HG03045 (cell line): ENCODE data around the gene CHST10.

ENCODE experiments used
- ATAC-seq: cut with Tn5 transposase; IDR thresholded peaks from one replicate; pipeline ENCODE4 v1.9.1; 2021; ENCODE audit warnings: mild to moderate bottlenecking, moderate library complexity; ENCODE audit not compliant: unreplicated experiment

The CHST10 gene

DNA sequence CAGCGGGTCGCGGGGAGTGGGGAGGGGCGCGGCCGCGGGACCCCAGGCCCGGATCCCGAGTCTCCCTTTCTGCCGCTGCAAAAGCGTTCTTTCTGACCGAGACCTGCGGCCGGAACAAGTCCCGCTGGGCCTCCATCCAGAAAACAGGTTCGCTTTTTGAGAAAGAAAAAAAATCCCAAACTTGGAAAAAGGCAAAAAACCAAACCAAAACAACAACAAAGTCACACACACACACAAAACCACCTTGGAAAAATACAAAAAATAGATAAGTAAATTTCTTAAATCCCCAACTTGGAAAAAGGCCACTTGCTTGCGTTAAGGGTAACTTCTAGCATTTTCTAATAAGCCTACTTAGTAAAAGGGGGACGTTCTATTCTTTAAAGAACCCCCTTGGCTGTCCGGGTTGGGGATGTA lies 250 bp upstream of the CHST10 start:
- ATAC-seq, result no peak

DNA sequence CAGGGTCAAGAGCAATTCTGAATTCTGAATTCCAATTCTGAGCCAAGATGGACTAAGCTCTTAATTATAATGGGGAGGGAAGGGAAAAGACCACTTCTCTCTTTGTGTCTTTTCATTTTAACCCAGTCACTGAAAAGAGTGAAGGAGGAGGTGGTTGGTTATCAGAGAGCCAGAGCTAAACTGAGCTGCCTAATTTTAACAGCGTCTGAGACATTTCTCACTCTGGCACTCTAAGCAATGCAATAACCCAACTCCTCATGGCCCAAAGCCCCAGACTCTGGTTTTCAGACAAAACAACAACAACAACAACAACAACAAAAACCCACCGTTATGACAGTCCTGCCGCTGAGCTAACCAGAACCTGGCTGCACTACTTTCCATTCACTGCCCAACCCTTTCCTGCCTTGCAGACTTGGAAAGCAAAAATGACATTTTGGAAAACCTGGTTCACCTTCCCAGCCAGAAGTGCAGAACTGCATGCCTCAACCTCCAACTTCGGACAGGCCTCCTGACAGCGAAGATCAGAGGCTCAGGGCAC lies 1.0 kb downstream of the CHST10 start:
- ATAC-seq, result no peak

DNA sequence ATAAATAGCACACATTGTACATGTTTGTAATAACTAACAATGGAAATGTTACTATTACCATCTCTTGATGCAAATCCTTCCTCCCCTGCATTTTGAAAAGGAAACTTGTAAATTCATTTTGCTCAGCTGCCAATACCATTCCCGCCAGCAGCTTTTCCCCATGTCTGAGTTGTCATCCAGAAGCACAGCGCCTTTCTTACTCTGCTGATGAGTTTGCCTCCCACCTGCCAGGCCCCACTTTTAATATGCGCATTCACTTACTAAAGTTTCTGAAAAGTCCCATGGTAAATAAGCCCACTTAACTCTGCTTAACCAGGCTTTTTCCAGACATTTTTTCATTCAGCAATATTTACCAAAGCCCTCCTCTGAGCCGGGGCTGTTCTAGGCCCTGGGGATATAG lies 3.9 kb downstream of the CHST10 start:
- ATAC-seq, result no peak

DNA sequence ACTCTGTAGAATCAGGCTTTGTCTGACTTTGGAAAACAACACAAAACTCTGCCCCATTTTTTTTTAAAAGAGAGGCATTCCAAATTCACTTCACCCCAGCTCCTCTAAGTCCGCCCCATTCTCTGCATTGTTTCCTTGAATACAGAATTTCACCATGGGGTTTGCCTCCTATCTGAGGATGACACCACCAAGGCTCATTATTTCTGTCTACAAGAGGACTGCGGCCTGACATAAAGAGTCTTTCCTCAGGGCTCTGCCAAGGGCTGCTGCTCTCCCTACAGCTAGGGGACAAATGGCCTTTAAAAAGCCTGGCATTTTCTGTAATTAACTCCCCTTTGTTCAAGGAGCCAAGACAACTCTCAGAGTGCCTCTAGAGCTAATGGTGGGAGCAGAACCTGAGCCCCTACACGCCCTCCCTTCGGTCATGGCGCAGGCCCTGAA lies 4.6 kb downstream of the CHST10 start:
- ATAC-seq, result no peak

DNA sequence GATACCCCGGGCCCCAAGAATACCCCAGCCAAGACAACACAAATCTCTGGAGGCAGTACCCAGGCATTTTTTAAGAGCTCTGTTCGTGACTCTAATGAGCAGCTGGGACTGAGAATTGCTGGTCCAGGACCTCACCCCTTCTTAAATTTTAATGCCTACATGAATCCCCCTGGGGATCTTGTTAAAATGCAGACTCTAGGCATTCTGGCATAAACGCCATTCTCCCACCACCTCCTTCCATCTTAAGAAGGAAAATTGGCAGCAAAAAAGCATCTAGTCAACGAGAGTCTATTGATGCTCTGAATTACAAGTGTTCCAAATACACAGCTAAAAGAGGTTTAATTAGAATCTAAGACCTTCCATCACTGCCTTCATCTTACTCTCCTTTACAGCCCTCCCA lies 5.0 kb downstream of the CHST10 start:
- no peak for ATAC-seq

DNA sequence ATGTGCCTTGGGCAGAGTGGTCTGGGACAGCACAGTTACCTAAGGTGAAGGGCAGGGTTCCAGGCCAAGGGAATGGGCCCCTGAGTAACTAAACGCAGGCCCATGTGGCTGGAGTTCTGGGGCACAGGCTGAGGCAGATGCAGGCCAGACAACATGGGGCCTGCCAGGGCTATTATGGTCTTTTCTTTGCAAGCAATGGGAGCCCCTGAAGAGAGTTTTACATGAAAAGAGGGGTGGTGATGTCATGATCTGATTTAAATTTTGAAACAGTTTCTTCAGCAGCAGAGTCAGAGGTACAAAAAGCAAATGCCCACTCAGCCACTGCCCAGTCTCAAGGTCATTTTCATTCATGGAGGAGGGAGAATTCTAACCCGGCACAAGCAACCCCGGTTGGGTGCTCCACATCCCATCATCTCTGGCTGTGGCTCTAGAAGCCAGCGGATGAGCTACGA lies 5.6 kb downstream of the CHST10 start:
- no peak for ATAC-seq

DNA sequence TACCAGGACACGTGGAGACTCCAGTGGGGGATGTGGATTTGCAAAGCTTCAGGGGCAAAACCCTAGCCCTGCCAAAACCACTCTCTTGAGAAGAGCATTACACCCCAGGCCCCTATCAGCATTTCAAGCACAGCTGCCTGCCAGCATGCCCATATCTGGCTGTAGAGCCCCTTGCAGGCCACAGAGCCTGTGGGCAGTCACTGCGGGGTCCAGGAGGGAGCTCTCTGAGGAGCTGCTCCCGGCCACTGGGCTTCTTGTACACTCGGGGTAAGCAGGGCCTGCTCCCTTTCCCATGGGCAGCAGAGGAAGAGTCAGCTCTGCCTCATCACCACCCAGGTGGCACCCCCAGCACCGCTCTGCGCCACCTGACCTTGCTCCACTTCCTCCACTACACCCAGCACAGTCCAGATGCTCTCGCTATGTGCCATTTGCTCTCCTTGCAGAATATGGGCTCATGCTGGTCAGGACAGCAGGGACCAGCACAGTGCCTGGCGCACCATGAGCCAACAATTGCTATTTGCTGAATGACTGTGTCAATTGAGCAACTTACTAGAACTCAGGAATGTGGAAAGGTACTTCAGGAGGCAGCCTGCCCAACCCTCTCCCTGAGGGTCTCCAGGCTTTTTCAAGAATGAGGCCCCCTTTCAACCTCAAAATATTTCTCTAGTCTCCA lies 7.4 kb downstream of the CHST10 start:
- ATAC-seq, result no peak

DNA sequence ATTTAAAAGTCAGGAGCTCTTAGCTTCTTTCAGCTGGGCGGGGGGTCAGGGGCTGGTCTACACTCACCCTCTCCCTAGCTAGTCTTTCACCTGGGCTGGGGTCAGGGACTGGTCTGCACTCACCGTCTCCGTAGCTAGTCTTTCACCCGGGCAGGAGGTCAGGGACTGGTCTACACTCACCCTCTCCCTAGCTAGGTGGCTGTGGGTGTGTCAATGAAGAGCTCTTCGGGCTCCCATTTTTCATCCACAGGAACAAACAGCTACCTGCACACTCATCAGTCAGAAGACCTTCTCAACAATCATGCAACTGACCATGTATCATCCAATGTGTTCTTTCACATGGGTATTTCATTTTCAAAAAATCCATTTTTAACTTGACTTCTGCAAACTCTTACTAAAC lies 8.0 kb downstream of the CHST10 start:
- ATAC-seq, result no peak

DNA sequence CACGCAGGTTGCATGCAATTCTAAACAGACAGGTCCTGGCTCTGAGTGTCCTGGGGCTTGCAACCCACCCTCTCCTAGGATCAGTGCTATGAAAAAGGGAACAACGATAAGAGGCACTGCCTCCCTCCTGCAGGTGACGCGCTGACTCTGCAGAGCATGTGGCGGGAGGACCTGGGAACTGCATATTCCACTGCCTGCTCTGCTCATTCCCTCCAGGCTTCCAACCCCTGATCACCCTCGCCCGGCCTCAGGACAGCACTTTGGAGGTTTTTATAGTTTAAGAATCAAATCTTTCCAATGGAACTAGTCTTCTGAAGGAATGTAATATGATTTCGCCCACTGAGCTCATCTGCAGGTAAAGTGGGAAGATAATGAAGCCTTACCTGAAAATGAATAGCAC lies 8.5 kb downstream of the CHST10 start:
- ATAC-seq, result no peak

DNA sequence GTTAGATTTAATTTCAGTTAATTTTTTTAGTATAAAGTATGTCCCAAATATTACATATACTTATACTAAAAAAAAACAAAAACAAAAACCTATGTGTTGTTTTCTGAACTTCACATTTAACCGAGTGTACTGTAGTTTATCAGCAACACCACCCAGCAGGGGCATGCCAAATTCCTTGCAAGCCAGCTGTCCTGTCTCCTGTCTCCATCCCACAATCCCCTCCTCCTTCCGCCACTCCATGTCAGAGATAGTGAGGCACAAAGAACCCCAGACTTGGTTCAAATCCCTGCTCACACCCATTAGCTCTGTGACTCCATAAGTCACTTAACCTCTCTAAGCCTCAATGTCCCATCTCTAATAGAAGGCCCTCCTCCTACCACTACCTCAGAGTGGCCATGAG lies 9.4 kb downstream of the CHST10 start:
- ATAC-seq, result no peak

DNA sequence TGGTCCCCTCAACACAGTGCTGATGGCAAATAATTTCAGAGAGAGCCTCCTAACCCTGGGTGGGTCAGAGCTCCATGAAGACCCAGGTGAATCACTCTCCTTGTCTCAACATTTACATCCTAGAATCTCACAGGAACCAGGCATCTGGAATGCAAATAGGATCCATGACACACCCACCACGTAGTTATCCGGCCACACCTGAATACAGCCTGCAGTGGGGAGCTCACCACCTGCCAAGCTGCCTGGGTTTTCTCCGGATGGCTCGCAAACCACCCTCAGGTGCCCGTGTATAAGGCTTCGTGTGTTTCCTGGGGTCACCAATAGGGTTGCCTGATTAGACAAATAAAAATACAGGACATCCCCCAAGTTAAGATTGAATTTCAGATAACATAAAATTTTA lies 9.9 kb downstream of the CHST10 start:
- ATAC-seq, result no peak

DNA sequence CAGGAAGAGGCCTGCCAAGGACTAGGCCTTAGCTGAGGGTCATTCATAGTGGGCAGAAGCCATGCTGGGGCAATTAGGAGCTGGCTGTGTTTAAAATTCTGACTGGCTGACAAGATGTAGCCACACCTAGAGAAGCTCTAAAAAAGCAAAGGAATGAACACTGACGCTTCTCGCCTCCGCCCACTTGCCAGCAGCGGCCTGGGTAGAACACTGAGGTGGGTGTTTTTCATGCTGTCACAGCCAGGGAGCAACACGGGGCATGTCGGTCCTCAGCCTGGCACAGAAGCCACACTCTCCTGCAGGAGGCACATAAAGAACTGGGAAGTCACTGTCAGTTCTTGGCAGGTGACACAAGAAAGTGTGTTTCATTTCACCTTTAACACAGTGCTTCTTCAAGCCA lies 10.4 kb downstream of the CHST10 start:
- ATAC-seq, result no peak

DNA sequence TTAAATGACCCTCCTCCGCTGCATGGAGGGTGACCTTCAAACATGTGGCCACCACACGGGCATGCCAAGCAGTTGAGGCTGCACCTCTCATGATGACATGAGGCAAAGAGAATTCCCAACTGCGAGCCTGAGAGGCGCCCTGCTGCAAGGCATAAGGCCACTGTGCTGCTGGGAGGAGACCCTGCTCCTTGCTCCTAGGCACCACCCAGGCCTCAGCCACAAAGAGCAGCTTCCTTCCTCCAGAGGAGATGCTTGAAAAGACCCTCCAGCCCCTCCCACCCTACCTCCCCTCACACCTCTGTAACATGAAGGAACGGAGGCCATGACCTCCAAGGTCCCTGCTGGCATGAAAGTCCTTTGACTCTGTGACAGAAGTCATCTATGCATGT lies 11.4 kb downstream of the CHST10 start:
- no peak for ATAC-seq

DNA sequence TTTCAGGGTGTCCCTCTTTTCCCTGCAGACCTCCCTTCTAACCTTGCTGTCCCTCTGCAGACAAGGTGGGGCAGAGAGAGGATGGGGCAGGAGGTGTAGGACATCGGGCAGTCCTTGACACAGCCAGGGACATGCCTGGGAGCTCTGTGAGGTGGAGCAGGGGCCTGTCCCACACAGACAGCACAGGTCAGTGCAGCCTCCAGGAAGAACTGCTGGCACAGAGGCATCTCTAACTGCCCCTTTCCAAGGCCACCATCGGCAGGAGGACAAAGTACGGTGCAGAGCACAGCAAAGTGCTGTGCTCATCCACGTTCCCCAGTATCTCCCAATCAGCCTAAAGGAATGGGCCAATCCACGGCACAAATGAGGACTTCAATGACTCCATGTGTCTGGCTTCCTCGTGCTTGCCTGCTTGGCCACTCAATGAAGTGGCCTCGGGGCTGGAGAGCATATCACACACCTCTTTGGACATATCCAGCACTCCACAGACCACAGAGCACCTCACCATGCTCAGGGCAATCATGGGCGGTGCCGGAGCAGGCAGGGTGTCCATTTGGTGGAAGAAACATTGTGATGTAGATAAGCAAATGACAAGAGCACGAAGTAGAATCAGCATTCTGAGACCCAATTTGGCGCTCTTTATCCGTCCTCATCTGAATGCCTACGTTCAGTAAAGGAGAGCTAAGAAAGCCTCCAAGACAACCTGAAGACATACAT lies 11.9 kb downstream of the CHST10 start:
- ATAC-seq, result no peak

DNA sequence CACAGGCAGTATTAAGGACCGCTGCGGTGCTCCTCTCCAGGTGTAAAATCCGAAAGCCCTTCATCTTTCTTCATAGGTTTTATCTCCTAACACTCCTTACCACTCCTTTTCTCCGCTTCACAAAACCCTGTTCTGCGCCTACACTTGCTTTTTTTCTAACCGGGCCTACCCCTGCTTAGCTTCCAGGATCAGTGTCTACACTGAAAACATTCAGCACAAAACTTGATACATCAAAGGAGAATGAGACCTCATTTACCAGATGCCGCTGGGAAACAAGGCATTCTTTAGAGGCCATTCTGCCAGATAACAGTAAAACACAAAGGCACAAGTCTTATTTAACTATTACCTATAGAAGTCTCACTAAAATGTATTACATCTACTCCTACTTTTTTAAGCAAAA lies 13.1 kb downstream of the CHST10 start:
- ATAC-seq, result no peak

DNA sequence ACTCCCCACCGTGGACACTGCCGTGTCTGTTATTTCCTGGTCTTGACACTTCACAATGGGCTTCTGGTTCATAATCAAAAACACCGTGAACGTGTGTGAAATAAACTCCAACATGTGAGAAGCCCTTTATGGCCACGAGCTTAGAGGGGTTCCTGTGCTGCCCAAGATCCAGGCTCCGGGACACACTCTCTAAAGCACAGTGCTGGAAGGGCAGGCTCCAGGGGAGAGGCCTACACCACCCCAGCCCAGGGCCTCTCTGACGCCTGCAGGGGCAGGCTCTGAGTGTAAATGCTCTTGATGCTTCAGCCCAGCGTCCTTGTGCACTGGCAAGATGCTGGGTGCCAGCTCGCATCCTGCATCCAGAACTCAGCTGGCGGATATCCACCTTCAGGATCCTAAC lies 13.7 kb downstream of the CHST10 start:
- ATAC-seq, result no peak

DNA sequence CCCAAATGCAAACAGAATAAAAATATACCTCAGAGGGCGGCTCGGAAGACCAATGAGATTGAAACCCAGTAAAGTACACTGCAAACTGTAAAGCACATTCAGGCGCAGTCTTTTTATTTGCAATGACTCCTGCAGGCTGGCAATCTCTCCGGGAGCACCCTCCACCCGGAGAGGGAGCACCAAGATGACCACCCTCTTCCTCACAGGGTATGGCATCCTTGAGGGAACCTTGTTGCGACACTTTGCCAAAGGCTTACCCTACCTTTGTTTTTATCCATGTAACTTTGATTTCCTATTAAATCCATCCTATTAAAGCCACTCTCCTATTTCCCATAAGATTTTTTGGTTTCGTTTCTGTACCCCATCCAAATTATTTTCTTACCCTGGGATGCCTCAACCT lies 16.2 kb downstream of the CHST10 start:
- no peak for ATAC-seq

DNA sequence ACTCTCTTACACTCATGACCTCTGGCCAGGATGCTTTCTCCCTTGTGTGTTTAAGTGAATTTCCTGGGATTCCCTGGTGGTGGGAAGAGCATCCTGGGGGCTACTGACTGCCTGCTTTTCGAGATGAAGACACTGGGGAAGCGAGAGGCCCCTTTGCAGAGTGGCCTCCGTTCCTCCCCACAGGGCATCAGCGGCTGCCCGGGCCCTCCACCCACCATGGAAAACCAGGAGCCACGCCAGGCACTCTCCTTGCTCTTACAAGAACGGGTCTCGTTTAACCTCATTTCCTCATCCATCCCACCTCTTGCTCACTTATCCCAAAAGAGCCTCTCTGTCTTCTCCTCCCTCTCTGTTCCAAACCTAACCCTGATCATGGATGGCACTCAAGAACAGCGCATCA lies 17.8 kb downstream of the CHST10 start:
- no peak for ATAC-seq

DNA sequence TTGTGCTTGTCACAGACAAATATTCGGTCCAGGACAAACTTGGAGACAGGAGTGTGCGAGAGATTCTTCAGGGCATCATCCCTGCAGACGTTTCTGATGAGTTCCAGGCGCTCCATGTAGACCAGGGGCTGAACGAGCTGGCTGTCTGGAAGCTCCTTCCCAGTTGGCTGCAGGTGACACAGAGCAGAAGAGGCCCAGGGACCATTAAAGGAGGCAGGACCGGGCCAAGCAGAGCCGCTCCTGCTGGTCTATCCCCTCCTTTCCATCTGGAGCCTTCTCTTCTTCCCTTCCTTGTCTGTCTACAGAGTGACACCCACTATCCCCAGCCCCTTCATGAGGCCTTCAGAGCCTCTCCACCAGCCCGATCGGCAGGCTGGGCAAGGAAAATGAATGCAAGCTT lies 19.5 kb downstream of the CHST10 start:
- ATAC-seq, result no peak

DNA sequence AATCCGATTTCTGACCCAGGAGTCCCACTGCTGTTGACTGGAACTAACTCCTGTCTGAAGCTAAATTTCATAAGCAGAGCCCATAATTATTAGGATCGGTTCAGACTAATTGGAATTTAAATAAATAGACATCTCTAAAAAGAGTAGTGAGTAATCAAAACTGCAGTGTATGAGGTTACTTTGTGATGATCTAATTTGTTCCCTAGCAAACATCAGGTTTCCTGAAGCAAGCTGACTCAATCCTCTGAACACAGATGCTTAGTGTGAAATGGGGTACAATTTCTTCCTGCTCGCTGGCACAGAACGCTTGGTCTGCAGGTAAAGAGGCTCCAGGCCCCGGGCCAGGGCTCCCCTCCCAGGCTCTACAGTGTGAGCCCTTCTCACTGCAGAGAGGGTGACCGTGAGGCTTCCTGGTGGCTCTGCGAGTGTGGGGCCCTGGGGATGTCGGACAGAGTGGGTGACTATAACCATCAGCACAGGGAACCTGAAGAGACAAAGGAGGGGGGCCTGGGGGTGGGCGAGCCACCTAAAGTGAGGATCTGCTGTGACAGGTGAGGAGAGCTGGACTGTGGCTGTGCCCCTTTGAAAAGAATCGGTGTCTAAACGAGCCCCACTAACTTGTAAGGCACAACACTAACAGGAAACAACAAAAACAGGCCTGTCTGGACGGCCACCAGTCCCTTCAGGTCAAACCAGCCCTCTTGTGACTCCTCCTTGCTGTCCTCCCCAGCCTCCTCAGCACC lies 20.2 kb downstream of the CHST10 start:
- no peak for ATAC-seq

DNA sequence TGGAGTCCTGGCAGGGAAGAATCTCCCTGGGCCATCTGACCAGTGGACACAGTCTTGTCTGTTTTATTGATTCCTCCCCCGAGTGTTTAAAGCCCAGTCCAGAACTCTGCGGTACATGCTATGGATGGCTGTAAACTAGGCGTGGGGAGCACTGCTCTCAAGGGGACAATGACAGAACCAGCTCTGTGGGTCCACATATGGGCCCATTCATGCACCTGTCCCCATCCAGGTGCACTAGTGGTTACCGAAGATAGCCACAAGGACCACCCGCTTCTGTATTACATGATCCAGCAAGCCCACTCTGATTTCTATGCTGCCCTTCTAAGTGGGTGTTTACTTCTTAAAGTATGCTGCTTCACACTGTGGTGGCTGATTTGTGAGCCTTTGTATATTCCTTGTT lies 21.0 kb downstream of the CHST10 start:
- no peak for ATAC-seq
